NCI-H460 (cell line): ENCODE results near the gene DGKA. TPM values are rescaled to one million over a fixed set of nuclear protein-coding genes. Genes with fewer than 3 reads are reported as not detected.
"Not testable (repeated sequence)": the region's sequence is repeated elsewhere in the genome, so short reads cannot be mapped to it uniquely, and the experiment has no call there.

Source experiments
- DNase-seq: peaks from one replicate; pipeline ENCODE4 v3.0.0-alpha.2; 2016; ENCODE audit warnings: low read depth; ENCODE audit errors: extremely low read depth
- total RNA-seq: library from RNA; depleted of rRNA; stranded (reverse); fragments of >200 nt; shearing (Covaris generic); gene quantifications from 2 replicates; pipeline ENCODE4 v1.2.3, GENCODE V29; 2014; rRNA removed

Gene DGKA
- total RNA-seq, 1 experiment from 2014 or later = 14.1 TPM

DNA sequence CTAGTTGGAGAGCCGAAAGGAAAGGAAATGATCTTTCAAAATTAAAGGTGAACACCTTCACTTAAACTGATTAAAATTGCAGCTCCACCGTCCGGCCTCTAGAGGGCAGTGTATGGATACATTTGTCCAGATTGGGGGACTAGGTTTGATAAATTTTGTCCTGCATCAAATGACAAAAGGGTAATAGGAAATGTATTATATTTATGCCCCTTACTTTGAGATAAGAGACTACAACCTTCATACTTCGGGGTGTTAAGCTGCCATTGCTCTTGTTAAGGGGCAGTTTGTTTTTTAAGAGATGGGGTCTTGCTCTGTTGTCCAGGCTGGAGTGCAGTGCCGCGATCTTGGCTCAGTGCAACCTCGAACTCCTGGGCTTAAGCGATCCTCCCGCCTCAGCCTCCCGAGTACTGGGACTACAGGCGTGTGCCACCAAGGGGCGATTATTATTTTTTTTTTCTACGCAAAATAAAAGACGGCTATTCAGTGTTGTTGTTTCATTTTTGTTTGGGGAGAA lies 65.3 kb downstream of the DGKA start:
- peak; percentile 68 for DNase-seq

- peak; percentile 98 for DNase-seq
Observed at GRCh38 chr12:55996715-55997534, 66.0 kb downstream of the DGKA start, which contains the start of gene SUOX. SUOX (plus strand) TSS chr12:55997276; CDS start chr12:56002222, 4,946 bp downstream.

- DNase-seq = no peak
Observed at GRCh38 chr12:55997535-55997859, 66.5 kb downstream of the DGKA start.

DNA sequence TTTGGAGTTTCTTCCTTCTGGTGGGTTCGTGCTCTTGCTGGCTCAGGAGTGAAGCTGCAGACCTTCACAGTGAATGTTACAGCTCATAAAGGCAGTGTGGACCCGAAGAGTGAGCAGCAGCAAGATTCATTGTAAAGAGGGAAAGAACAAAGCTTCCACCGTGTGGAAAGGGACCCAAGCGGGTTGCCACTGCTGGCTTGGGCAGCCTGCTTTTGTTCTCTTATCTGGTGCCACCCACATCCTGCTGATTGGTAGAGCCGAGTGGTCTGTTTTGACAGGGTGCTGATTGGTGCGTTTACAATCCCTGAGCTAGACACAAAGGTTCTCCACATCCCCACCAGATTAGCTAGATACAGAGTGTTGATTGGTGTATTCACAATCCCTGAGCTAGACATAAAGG lies 68.6 kb downstream of the DGKA start:
- DNase-seq = not testable (repeated sequence)

DNA sequence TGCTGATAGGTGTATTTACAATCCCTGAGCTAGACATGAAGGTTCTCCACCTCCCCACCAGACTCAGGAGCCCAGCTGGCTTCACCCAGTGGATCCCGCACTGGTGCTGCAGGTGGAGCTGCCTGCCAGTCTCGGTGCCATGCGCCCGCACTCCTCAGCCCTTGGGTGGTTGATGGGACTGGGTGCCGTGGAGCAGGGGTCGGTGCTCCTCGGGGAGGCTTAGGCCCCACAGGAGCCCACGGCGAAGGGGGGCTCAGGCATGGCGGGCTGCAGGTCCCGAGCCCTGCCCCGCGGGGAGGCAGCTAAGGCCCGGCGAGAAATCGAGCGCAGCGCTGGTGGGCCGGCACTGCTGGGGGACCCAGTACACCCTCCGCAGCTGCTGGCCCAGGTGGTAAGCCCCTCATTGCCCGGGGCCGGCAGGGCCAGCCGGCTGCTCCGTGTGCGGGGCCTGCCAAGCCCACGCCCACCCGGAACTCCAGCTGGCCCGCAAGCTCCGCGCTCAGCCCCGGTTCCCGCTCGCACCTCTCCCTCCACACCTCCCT lies 69.1 kb downstream of the DGKA start:
- DNase-seq = not testable (repeated sequence)

DNA sequence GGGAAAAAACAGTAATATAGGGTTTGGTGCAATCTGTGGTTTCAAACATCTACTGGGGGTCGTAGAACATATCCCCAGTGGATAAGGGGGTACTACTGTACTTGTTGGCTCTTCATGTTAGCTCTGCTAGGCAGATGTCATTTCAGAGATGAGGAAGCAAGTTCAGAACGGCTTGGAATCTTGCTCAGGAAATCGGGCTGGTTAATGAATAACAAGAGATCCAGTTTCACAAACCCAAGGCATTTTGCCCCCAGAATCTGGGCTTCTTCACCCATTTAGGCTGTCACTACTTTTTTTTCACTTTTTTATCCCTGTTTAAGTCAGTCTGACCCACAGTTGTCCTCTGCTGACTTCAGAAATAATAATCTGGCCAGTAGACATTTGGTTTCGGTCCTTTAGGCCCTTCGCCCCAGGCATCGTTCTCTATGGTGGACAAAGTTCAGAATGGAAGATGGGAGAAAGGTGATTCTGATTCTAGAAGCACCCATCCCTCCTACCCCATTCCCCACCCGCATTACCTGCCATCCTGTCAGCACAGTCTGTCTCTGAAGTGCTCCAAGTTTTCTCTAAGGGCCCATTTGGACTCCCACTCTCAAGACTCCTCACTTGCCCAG lies 70.6 kb downstream of the DGKA start:
- DNase-seq = no peak

- DNase-seq = not testable (repeated sequence)
Observed at GRCh38 chr12:56003376-56003775, 72.4 kb downstream of the DGKA start.

Other genes starting within 250 kb of the DGKA start
- gene ITGA7, start 223.3 kb upstream of the DGKA start, total RNA-seq = 0.38 and 1.2 TPM in 2 replicates
- 66.7 and 69.8 TPM in 2 replicates for gene BLOC1S1, start 215.1 kb upstream of the DGKA start, total RNA-seq
- gene RDH5, start 210.8 kb upstream of the DGKA start, total RNA-seq = 2.4 and 3.0 TPM in 2 replicates
- 434 and 500 TPM in 2 replicates for gene CD63, start 202.2 kb upstream of the DGKA start, total RNA-seq
- 1.0 and 2.0 TPM in 2 replicates for gene GDF11, start 188.0 kb upstream of the DGKA start, total RNA-seq
- gene SARNP, start 113.4 kb upstream of the DGKA start, total RNA-seq = 122 and 140 TPM in 2 replicates
- 32.8 and 37.8 TPM in 2 replicates for gene ORMDL2, start 113.1 kb upstream of the DGKA start, total RNA-seq
- gene DNAJC14, start 101.6 kb upstream of the DGKA start, total RNA-seq = 25.8 and 32.2 TPM in 2 replicates
- not detected in 2 replicates for gene MMP19, start 88.2 kb upstream of the DGKA start, total RNA-seq
- 33.0 and 33.1 TPM in 2 replicates for gene PYM1, start 3.3 kb upstream of the DGKA start, total RNA-seq
- gene PMEL, start 34.9 kb downstream of the DGKA start, total RNA-seq = 0.78 and 1.3 TPM in 2 replicates
- gene CDK2, start 35.7 kb downstream of the DGKA start, total RNA-seq = 31.6 and 31.7 TPM in 2 replicates
- gene RAB5B, start 42.9 kb downstream of the DGKA start, total RNA-seq = 37.6 and 39.4 TPM in 2 replicates
- 9.7 and 10.4 TPM in 2 replicates for gene SUOX, start 66.1 kb downstream of the DGKA start, total RNA-seq
- gene IKZF4, start 89.9 kb downstream of the DGKA start, total RNA-seq = 1.5 and 1.6 TPM in 2 replicates
- gene RPS26, start 110.8 kb downstream of the DGKA start, total RNA-seq = 314 and 346 TPM in 2 replicates
- 0.78 and 1.1 TPM in 2 replicates for gene ERBB3, start 149.0 kb downstream of the DGKA start, total RNA-seq
- gene PA2G4, start 173.4 kb downstream of the DGKA start, total RNA-seq = 357 and 358 TPM in 2 replicates
- gene RPL41, start 185.5 kb downstream of the DGKA start, total RNA-seq = 5,100 and 5,114 TPM in 2 replicates
- gene ZC3H10, start 187.1 kb downstream of the DGKA start, total RNA-seq = 4.8 and 5.3 TPM in 2 replicates
- gene ESYT1, start 197.1 kb downstream of the DGKA start, total RNA-seq = 93.2 and 108 TPM in 2 replicates
- gene MYL6B, start 221.4 kb downstream of the DGKA start, total RNA-seq = 41.4 and 50.0 TPM in 2 replicates
- 563 and 566 TPM in 2 replicates for gene MYL6, start 227.2 kb downstream of the DGKA start, total RNA-seq